H54 (cell line): Measurements from ENCODE around the gene NHSL2.
A peak's percentile ranks its signal among the peaks of the same experiment; 100 is the strongest.

Experiments
- DNase-seq: peaks from one replicate; pipeline ENCODE4 v3.0.0; 2011; ENCODE audit warnings: low spot score, mixed read lengths; ENCODE audit not compliant: insufficient read length
- FAIRE-seq: peaks from 3 replicates; lab custom pipeline; 2011; peaks lifted over from hg19 to GRCh38; lab: Jason Lieb, UNC
- POLR2A ChIP-seq: IDR thresholded peaks from 2 replicates; pipeline ENCODE4 v1.6.1; 2011; ENCODE audit warnings: low read depth, mild to moderate bottlenecking, low read length

The NHSL2 gene

GRCh38 chrX:71989768-71990426, 79.3 kb downstream of the NHSL2 start:
- FAIRE-seq: no peak
- no peak for TF ChIP-seq POLR2A
- no peak for DNase-seq

GRCh38 chrX:71990518-71990917, 79.9 kb downstream of the NHSL2 start:
- no peak for FAIRE-seq
- no peak for TF ChIP-seq POLR2A

GRCh38 chrX:71991164-71991563, 80.5 kb downstream of the NHSL2 start:
- FAIRE-seq (no peak), DNase-seq (no peak)
- TF ChIP-seq POLR2A: no peak

More at GRCh38 chrX:71990518-71990917, 79.9 kb downstream of the NHSL2 start:
- no peak for DNase-seq

GRCh38 chrX:71992711-71993110, 82.1 kb downstream of the NHSL2 start:
- FAIRE-seq (no peak), DNase-seq (no peak)
- no peak for TF ChIP-seq POLR2A

GRCh38 chrX:71993371-71993770, 82.7 kb downstream of the NHSL2 start:
- no peak for FAIRE-seq
- TF ChIP-seq POLR2A: no peak
- DNase-seq: no peak

GRCh38 chrX:71994601-71995000, 84.0 kb downstream of the NHSL2 start:
- no peak for TF ChIP-seq POLR2A
- no peak for FAIRE-seq
- DNase-seq: no peak

GRCh38 chrX:71995122-71995521, 84.5 kb downstream of the NHSL2 start:
- no peak for FAIRE-seq

GRCh38 chrX:71996136-71996535, 85.5 kb downstream of the NHSL2 start:
- no peak for TF ChIP-seq POLR2A
- FAIRE-seq (no peak), DNase-seq (no peak)

More at GRCh38 chrX:71995122-71995521, 84.5 kb downstream of the NHSL2 start:
- DNase-seq: no peak
- no peak for TF ChIP-seq POLR2A

GRCh38 chrX:71996826-71997225, 86.2 kb downstream of the NHSL2 start:
- no peak for TF ChIP-seq POLR2A
- no peak for FAIRE-seq
- DNase-seq: no peak

GRCh38 chrX:71997320-71997719, 86.7 kb downstream of the NHSL2 start:
- no peak for FAIRE-seq
- DNase-seq: no peak
- no peak for TF ChIP-seq POLR2A

GRCh38 chrX:71998836-71999509, 88.3 kb downstream of the NHSL2 start:
- peak; percentile 13 for DNase-seq

GRCh38 chrX:71999535-71999934, 88.9 kb downstream of the NHSL2 start:
- no peak for TF ChIP-seq POLR2A
- FAIRE-seq (no peak), DNase-seq (no peak)

More at GRCh38 chrX:71998836-71999509, 88.3 kb downstream of the NHSL2 start:
- no peak for FAIRE-seq
- TF ChIP-seq POLR2A: no peak

GRCh38 chrX:72001471-72001870, 90.8 kb downstream of the NHSL2 start:
- no peak for TF ChIP-seq POLR2A
- FAIRE-seq: no peak
- no peak for DNase-seq

GRCh38 chrX:72001906-72002305, 91.3 kb downstream of the NHSL2 start:
- no peak for TF ChIP-seq POLR2A
- DNase-seq: no peak
- FAIRE-seq: no peak

- no peak for TF ChIP-seq POLR2A
- no peak for DNase-seq
- no peak for FAIRE-seq
Observed at GRCh38 chrX:72002875-72003274, 92.2 kb downstream of the NHSL2 start.
